Kidney (tissue), 14 donors: Measurements from ENCODE around the gene TP53BP2. TPM values are rescaled to one million over a fixed set of nuclear protein-coding genes. Genes with fewer than 3 reads are reported as not detected.

ENCODE experiments used
- DNase-seq, 5 donors: peaks; one replicate each; pipeline ENCODE4 v3.0.0-alpha.2; 2013 to 2020
- FAIRE-seq: peaks from 2 replicates; lab custom pipeline; 2012; peaks lifted over from hg19 to GRCh38; lab: Jason Lieb, UNC
- H3K27ac ChIP-seq, 2 donors: one replicate each; pipeline ENCODE4 v1.7.0; 2013; ENCODE audit warnings: low read depth in 2 of 2, low read length in 2 of 2, inconsistent platforms in 1 of 2
- H3K27me3 ChIP-seq: one replicate; pipeline ENCODE4 v1.7.1; 2013; ENCODE audit warnings: low read length, inconsistent platforms; ENCODE audit not compliant: control insufficient read depth, insufficient read depth
- H3K36me3 ChIP-seq, 3 donors: one replicate each; pipeline versions ENCODE4 v1.7.0 to v1.7.1; 2013; ENCODE audit warnings: low read length in 3 of 3, control low read depth in 1 of 3, inconsistent platforms in 1 of 3; ENCODE audit not compliant: insufficient read depth in 3 of 3, control insufficient read depth in 2 of 3
- H3K4me1 ChIP-seq, 3 donors: one replicate each; pipeline versions ENCODE4 v1.7.0 to v1.7.1; 2013; ENCODE audit warnings: low read length in 3 of 3, inconsistent platforms in 1 of 3, low read depth in 1 of 3; ENCODE audit not compliant: control insufficient read depth in 2 of 3, insufficient read depth in 2 of 3
- H3K4me3 ChIP-seq, 3 donors: one replicate each; pipeline versions ENCODE4 v1.7.0 to v1.8.1; 2013; ENCODE audit warnings: low read length in 3 of 3, control low read depth in 1 of 3, inconsistent platforms in 1 of 3
- H3K9ac ChIP-seq, 3 donors: one replicate each; pipeline versions ENCODE4 v1.7.0 to v1.7.1; 2013; ENCODE audit warnings: low read length in 3 of 3, control low read depth in 1 of 3, inconsistent platforms in 1 of 3
- H3K9me3 ChIP-seq, 3 donors: one replicate each; pipeline versions ENCODE4 v1.7.0 to v1.7.1; 2013; ENCODE audit warnings: low read length in 3 of 3, control low read depth in 1 of 3, inconsistent platforms in 1 of 3; ENCODE audit not compliant: control insufficient read depth in 2 of 3, insufficient read depth in 1 of 3
- intact Hi-C: fragments of 100-400 bp; cut with DNase I; formaldehyde crosslinking; loops from one replicate; pipeline ENCODE4 v1.11.1; 2022
- polyA plus RNA-seq: library from polyadenylated mRNA; stranded (reverse); fragments of 350-450 nt; fragmentation: Illumina TruSeq; extraction: RNeasy Lipid Tissue Mini Kit (QIAGEN cat#74804); gene quantifications from one replicate; pipeline ENCODE4 v1.2.3, GENCODE V29; 2014; ENCODE audit warnings: low read depth, low replicate concordance; ENCODE audit not compliant: insufficient read depth
- total RNA-seq: library from RNA; stranded (reverse); fragmentation: NEBNext Ultra II Directional; extraction: Animal tissue kit (Norgen Biotek cat#: 25700); gene quantifications from one replicate; pipeline ENCODE4 v1.2.1, GENCODE V29; 2021
- TF ChIP-seq, protein P1 (sequence below): IDR thresholded peaks from 3 replicates; pipeline ENCODE4 v1.5.1; 2012; ENCODE audit warnings: mild to moderate bottlenecking, moderate library complexity, borderline replicate concordance; ENCODE audit not compliant: insufficient read depth; ENCODE audit errors: extremely low read depth
- donor health status: control.
- donor health status: control.
- donor health status: control.
- donor health status: control.
- donor health status: control.
- donor health status: DM: yes; HTN: yes; CAD: no.
- donor health status: Normal renal cell carcinoma (clear cell type).

Gene TP53BP2
- total and polyA plus RNA-seq, 2 donors from 2014 or later, result 10.3 to 45.9 TPM

GRCh38 chr1:223758734-223759133 lies 87.0 kb downstream of the TP53BP2 start:
- Histone ChIP-seq H3K9ac (no peak overlapping the region), H3K4me1 (no peaks in the 10 kb centered on the region), H3K27ac (no peak overlapping the region), H3K4me3 (no peak overlapping the region), H3K36me3 (peaks cover 3 to 57% (median 23%) of the 10 kb centered on the region in 3 donors), H3K27me3 (no peaks in the 10 kb centered on the region), H3K9me3 (no peaks in the 10 kb centered on the region)
- intact Hi-C loops, result no loop called here
- DNase-seq (no peak), FAIRE-seq (no peak)
- TF ChIP-seq, protein P1, sequence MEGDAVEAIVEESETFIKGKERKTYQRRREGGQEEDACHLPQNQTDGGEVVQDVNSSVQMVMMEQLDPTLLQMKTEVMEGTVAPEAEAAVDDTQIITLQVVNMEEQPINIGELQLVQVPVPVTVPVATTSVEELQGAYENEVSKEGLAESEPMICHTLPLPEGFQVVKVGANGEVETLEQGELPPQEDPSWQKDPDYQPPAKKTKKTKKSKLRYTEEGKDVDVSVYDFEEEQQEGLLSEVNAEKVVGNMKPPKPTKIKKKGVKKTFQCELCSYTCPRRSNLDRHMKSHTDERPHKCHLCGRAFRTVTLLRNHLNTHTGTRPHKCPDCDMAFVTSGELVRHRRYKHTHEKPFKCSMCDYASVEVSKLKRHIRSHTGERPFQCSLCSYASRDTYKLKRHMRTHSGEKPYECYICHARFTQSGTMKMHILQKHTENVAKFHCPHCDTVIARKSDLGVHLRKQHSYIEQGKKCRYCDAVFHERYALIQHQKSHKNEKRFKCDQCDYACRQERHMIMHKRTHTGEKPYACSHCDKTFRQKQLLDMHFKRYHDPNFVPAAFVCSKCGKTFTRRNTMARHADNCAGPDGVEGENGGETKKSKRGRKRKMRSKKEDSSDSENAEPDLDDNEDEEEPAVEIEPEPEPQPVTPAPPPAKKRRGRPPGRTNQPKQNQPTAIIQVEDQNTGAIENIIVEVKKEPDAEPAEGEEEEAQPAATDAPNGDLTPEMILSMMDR, result no peak

DNA sequence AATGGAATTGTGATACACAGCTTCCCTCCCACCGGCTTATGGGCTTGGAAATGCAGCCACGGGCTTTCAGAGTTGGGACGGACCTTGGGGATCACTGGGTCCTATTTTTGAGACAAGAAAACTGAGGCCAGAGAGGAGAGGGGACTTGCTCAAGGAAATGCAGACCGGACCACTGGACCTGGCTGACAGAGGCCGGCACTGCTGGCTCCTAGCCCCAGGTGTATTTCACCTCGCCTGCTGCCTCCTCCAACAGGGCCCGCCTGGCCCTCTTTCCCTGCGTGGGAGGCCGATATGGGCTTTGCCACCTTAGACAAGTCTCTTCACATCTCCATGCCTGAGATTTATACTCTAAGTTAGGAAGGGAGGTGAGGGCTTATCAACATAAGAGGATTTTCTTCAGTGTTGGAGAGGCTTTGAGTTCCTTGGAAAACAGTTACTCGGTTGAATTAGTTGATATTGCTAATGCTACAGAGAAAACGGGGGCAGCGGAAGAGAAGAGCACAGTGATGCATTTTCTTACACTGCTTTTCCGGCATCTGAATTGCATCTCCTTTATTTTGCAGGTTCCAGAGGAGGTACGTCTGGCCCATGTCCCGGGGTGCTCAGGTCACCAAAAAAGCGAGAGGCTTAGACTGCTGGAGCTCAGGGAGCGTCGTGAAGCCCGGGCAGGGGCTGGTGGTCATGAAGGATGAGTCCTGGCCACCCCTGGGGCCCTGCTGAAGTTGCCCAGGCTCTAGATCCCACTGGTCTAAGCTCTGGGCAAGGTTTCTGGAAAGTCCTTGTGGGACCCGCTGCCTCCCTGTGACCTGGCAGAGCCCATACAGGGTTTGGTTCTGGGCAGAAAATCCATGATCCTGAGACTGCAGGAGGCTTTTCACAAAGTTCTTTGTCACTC lies 88.7 kb downstream of the TP53BP2 start:
- H3K4me3 ChIP-seq, result no peak overlapping the region
- H3K9me3 ChIP-seq, result no peaks in the 10 kb centered on the region
- intact Hi-C loops, result no loop called here
- H3K27me3 ChIP-seq, result no peaks in the 10 kb centered on the region
- H3K36me3 ChIP-seq, result peaks cover 3 to 60% (median 24%) of the 10 kb centered on the region in 3 donors
- TF ChIP-seq, protein P1, result no peak
- FAIRE-seq, result no peak
- no peaks in the 10 kb centered on the region for H3K4me1 ChIP-seq
- H3K9ac ChIP-seq, result no peak overlapping the region
- no peak for DNase-seq
- no peak overlapping the region for H3K27ac ChIP-seq

DNA sequence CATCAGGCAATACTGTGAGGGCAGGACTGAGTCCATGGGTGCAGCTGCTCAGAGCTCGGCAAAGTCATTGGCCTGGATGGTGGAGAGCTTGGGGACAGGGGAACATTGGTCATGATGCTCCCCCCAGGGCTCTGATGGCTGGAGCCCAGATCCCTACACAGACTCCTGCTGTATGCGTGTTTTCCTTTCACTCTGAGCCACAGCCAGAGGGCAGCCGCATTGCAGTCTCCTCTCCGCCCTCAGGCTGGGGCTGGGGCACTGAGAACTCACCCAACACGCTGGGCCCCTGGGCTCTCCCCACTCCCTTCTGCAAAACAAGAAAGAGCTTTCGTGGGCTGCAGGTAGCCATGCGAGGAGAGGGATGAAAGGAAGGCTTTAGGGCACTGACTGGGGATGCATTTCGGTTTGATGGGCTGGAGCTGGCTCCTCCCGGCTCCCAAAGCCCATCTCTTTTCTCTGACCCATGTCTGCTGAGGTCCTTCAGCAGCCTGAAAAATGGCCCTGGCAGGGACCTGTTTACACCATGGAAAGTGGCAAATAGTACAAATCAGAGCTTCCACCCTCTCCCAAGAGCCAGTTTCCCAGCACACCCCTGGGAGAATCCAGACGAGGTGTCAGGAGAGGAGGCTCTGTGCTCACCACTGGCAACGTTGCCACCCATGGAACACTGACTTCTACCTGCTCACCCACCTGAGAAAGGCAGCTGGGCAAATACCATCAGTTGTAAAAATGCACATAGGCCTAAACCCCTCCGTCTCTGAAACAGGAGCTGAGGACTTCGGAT lies 89.6 kb downstream of the TP53BP2 start:
- Histone ChIP-seq H3K4me1 (no peaks in the 10 kb centered on the region), H3K27me3 (no peaks in the 10 kb centered on the region), H3K4me3 (no peak overlapping the region), H3K9me3 (no peaks in the 10 kb centered on the region), H3K9ac (no peak overlapping the region), H3K27ac (no peak overlapping the region), H3K36me3 (peaks cover 0 to 66% (median 24%) of the 10 kb centered on the region in 3 donors)
- intact Hi-C loops, result no loop called here
- peak in 2 of 5 donors; percentile 43 to 60 for DNase-seq
- FAIRE-seq, result no peak
- TF ChIP-seq, protein P1, result no peak
